Upper lobe of left lung (tissue), 6 donors: ENCODE measurements around the gene EPHB3. TPM values are rescaled to one million over a fixed set of nuclear protein-coding genes. Genes with fewer than 3 reads are reported as not detected.

Experiments used
- ATAC-seq, 2 donors: fragments of 200-7000 bp; cut with Tn5 transposase; one replicate each; pipeline ENCODE4 v1.9.1; 2022; ENCODE audit warnings: mild to moderate bottlenecking in 2 of 2, moderate library complexity in 2 of 2; ENCODE audit not compliant: low FRiP score in 2 of 2
- DNase-seq, 2 donors: peaks; one replicate each; pipeline ENCODE4 v3.0.0-alpha.2; 2019 to 2020
- H3K27ac ChIP-seq, 4 donors: fragments of 200-600 bp; sonication (generic); one replicate each; pipeline ENCODE4 v1.5.1; 2016 to 2019
- H3K27me3 ChIP-seq, 4 donors: fragments of 200-600 bp; sonication (generic); one replicate each; pipeline ENCODE4 v1.5.1; 2017 to 2019
- H3K36me3 ChIP-seq, 4 donors: fragments of 200-600 bp; sonication (generic); one replicate each; pipeline ENCODE4 v1.5.1; 2016 to 2019
- H3K4me1 ChIP-seq, 4 donors: fragments of 200-600 bp; sonication (generic); one replicate each; pipeline ENCODE4 v1.5.1; 2018 to 2019
- H3K4me3 ChIP-seq, 4 donors: fragments of 200-600 bp; sonication (generic); one replicate each; pipeline ENCODE4 v1.5.1; 2017 to 2019; ENCODE audit warnings: mild to moderate bottlenecking in 2 of 4, moderate library complexity in 1 of 4
- H3K9me3 ChIP-seq, 4 donors: fragments of 200-600 bp; sonication (generic); one replicate each; pipeline ENCODE4 v1.5.1; 2018 to 2019
- EP300 ChIP-seq, 4 donors: sonication (generic); formaldehyde crosslinking; IDR thresholded peaks; one replicate each; pipeline ENCODE4 v1.5.1; 2017; ENCODE audit warnings: antibody characterized with exemption in 4 of 4, control low read depth in 2 of 4
- POLR2A ChIP-seq, 4 donors: fragments of 450-650 bp; IDR thresholded peaks; one replicate each; pipeline ENCODE4 v1.5.1; 2016 to 2017; ENCODE audit warnings: antibody characterized with exemption in 4 of 4, mild to moderate bottlenecking in 2 of 4
- POLR2AphosphoS5 ChIP-seq, 2 donors: sonication (generic); formaldehyde crosslinking; IDR thresholded peaks; one replicate each; pipeline ENCODE4 v1.5.1; 2017; ENCODE audit warnings: antibody characterized with exemption in 2 of 2
- WGBS, 2 donors: methylation state at CpG; one replicate each; pipeline ENCODE4 v1.1.5; 2017 to 2018; 5-methylcytosine and 5-hydroxymethylcytosine counted together
- total RNA-seq, 6 donors: library from RNA; depleted of rRNA in 4 of 6; stranded (reverse); fragments of >200 nt in 4 of 6; gene quantifications; one replicate each; pipeline versions ENCODE4 v1.1.0 to v1.2.1, GENCODE V29; 2016 to 2021
- TF ChIP-seq, protein P1 (sequence below), 6 experiments: fragments of 450-650 bp in 4 of 6; fragments of 200-600 bp in 2 of 6; sonication (generic) in 2 of 6; IDR thresholded peaks; one replicate each; pipeline ENCODE4 v1.5.1; 2016 to 2019; ENCODE audit warnings: antibody characterized with exemption in 6 of 6
- donor health status: DM: no; HTN: no; CAD: no; lungs with moderate emphysema.
- donor health status: DM: no; HTN: yes; CAD: no; lungs with severe emphysema.

Gene EPHB3
- total RNA-seq, 6 donors from 2014 or later = 3.1 to 10.0 (median 7.2) TPM

GRCh38 chr3:184552863-184553262 lies 8.7 kb upstream of the EPHB3 start:
- Histone ChIP-seq H3K27ac (no peak overlapping the region), H3K4me3 (no peak overlapping the region), H3K4me1 (peaks cover 0 to 13% (median 3%) of the 10 kb centered on the region in 4 donors), H3K27me3 (no peaks in the 10 kb centered on the region), H3K9me3 (no peaks in the 10 kb centered on the region), H3K36me3 (no peaks in the 10 kb centered on the region)
- TF ChIP-seq POLR2A (IDR thresholded peaks at IDR 0.05) (no peak), POLR2AphosphoS5 (IDR thresholded peaks at IDR 0.05) (no peak), EP300 (IDR thresholded peaks at IDR 0.05) (no peak)
- TF ChIP-seq, protein P1, sequence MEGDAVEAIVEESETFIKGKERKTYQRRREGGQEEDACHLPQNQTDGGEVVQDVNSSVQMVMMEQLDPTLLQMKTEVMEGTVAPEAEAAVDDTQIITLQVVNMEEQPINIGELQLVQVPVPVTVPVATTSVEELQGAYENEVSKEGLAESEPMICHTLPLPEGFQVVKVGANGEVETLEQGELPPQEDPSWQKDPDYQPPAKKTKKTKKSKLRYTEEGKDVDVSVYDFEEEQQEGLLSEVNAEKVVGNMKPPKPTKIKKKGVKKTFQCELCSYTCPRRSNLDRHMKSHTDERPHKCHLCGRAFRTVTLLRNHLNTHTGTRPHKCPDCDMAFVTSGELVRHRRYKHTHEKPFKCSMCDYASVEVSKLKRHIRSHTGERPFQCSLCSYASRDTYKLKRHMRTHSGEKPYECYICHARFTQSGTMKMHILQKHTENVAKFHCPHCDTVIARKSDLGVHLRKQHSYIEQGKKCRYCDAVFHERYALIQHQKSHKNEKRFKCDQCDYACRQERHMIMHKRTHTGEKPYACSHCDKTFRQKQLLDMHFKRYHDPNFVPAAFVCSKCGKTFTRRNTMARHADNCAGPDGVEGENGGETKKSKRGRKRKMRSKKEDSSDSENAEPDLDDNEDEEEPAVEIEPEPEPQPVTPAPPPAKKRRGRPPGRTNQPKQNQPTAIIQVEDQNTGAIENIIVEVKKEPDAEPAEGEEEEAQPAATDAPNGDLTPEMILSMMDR (IDR thresholded peaks at IDR 0.05) = no peak
- no peak for DNase-seq
- ATAC-seq = no peak
- 94 to 96% methylated on average over 13 of the region's 13 CpGs for WGBS, 2 donors

DNA sequence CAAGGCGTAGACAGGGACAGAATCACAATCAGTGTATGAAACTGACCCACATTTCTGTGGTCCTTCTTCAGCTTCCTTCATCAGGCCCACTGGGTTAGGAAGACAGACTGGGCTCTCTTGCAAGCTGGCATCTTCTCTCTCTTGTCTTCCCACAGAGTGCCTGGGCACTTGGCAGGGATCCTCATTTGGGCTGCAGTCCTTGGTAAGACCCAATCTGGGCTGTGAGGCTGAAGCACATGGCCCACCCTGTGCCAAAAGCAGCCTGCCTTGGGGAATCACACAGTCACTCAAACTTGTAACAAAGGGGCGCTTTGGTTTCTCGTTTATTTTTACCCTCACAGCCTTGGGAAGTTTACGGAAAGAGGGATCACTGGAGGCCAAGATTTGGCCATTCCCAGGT lies 8.2 kb upstream of the EPHB3 start:
- Histone ChIP-seq H3K4me3 (no peak overlapping the region), H3K9me3 (no peaks in the 10 kb centered on the region), H3K4me1 (peaks cover 0 to 13% (median 3%) of the 10 kb centered on the region in 4 donors), H3K27ac (no peak overlapping the region), H3K36me3 (no peaks in the 10 kb centered on the region), H3K27me3 (no peaks in the 10 kb centered on the region)
- TF ChIP-seq POLR2A (IDR thresholded peaks at IDR 0.05) = no peak
- TF ChIP-seq EP300 (IDR thresholded peaks at IDR 0.05) = no peak
- TF ChIP-seq POLR2AphosphoS5 (IDR thresholded peaks at IDR 0.05) = no peak
- TF ChIP-seq, protein P1 (IDR thresholded peaks at IDR 0.05) = no peak
- 83 to 88% methylated on average over 4 of the region's 4 CpGs for WGBS, 2 donors
- DNase-seq (no peak), ATAC-seq (no peak)

GRCh38 chr3:184554461-184554860 lies 7.1 kb upstream of the EPHB3 start:
- WGBS, 2 donors = 91 to 97% methylated on average over 5 of the region's 5 CpGs

DNA sequence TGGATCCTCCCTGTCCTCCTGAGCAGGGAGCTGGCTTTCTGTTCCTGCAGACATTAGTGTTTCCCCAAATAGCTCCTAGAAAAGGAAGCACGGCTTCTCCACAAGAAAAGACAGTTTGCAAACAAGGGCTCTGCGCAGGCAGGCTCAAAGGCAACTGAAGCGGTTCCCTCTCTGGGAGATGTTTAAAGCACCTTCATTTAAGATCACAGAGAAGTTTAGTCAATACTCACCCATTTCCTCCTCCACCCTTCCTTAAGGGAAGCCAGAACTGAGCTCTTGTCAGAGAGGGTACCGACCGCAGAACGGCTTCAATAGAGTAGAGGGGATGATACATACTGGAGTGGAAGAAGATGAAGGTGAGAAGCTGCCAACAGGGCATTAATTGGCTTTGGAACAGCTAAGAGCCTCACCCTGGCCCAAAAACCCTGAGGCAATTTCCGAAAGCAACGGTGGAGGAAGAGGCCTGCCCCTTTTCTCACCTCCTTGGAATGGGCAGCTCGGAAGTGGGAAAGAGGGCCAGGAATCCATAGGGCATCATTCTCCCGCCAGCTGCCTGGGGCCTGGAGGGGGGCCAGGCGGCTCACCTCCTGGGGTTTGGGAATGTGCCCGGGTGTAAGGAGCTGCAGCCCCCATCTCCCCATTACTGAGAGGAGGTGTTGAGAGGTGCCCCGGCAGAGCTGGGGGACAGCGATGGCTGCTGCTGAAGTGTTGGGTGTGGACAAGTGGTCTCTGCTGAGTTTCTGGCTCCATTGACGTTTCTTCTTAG lies 4.8 kb upstream of the EPHB3 start:
- no peaks in the 10 kb centered on the region for H3K27me3 ChIP-seq
- peaks cover 12 to 23% (median 18%) of the 10 kb centered on the region in 4 donors for H3K4me1 ChIP-seq
- H3K9me3 ChIP-seq = no peaks in the 10 kb centered on the region
- no peak overlapping the region for H3K27ac ChIP-seq
- no peak for ATAC-seq
- no peak overlapping the region for H3K4me3 ChIP-seq
- WGBS, 2 donors = 52 to 56% methylated on average over 11 to 15 of the region's 15 CpGs
- no peak for DNase-seq
- no peaks in the 10 kb centered on the region for H3K36me3 ChIP-seq
- no peak for TF ChIP-seq EP300 (IDR thresholded peaks at IDR 0.05)
- TF ChIP-seq POLR2A (IDR thresholded peaks at IDR 0.05) = no peak
- TF ChIP-seq, protein P1 (IDR thresholded peaks at IDR 0.05) = no peak
- TF ChIP-seq POLR2AphosphoS5 (IDR thresholded peaks at IDR 0.05) = no peak

More at GRCh38 chr3:184554461-184554860, 7.1 kb upstream of the EPHB3 start:
- ATAC-seq = no peak
- H3K4me1 ChIP-seq = peaks cover 0 to 13% (median 5%) of the 10 kb centered on the region in 4 donors
- H3K27me3 ChIP-seq = no peaks in the 10 kb centered on the region
- H3K9me3 ChIP-seq = no peaks in the 10 kb centered on the region
- H3K27ac ChIP-seq = no peak overlapping the region
- no peak for TF ChIP-seq POLR2AphosphoS5 (IDR thresholded peaks at IDR 0.05)
- TF ChIP-seq EP300 (IDR thresholded peaks at IDR 0.05) = no peak
- TF ChIP-seq, protein P1 (IDR thresholded peaks at IDR 0.05) = no peak
- TF ChIP-seq POLR2A (IDR thresholded peaks at IDR 0.05) = no peak
- H3K36me3 ChIP-seq = no peaks in the 10 kb centered on the region
- no peak for DNase-seq
- no peak overlapping the region for H3K4me3 ChIP-seq
